GM18526 (cell line): ENCODE data around the gene USP3.

Source experiments
- POLR2A ChIP-seq: IDR thresholded peaks from 3 replicates; pipeline ENCODE4 v1.6.1; 2011; ENCODE audit not compliant: insufficient read length; ENCODE audit errors: extremely low read depth

The USP3 gene

DNA sequence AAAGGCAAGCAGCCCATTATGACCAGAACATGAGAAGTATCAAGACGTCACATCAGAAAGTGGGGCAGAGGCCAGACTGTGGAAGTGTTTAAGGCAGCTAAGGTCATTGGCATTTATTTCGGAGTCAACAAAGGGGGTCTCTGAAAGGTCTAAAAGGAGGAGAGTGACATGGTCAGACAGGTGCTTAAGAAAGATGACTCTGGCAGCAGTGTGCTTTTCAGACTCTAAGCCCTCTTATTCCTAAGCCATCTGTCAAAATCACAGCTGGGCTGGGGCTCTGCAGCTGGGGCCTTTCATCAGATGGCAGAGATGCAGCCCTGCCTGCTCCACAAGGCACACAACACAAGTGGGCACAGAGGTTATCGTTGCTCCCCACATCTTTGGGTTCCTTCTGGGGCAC, 106.8 kb downstream of the USP3 start:
- no peak for TF ChIP-seq POLR2A

DNA sequence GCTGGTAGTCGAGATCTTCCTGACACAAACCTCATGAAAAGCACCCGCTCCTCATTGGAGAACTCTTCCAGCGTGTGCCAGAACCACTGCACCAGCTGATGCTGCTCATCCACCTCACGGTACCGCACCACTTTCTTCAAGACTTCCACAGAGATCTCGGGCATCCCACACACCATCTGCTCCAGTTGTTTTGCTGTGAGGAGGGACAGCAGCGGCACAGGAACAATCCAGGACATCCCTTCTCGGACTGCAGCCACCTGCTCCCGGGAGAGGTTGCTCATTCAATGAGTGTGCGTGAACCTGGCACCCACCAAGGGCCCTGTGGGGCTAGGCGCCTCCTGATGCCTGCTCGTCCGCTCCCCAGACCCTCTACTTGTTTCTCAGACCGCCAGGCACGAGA, 107.9 kb downstream of the USP3 start:
- no peak for TF ChIP-seq POLR2A

DNA sequence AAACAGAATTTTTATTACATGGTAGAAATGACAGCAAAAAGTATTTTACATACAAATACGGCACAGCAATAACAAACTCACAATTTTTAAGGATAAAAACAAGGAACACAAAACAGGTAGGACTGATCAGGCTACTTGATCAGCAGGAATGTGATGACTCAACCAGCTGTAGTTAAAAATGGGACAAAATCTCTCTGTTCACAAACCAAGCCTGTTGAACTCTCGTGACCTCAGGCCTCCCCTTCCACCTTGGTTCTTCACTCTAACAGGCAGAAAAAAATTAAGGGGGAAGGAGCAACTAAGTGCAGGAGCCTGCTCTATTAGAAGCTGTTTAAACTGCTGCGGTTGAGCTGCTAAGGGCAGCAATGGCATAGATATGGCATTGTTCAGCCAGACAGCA, 111.5 kb downstream of the USP3 start:
- no peak for TF ChIP-seq POLR2A

DNA sequence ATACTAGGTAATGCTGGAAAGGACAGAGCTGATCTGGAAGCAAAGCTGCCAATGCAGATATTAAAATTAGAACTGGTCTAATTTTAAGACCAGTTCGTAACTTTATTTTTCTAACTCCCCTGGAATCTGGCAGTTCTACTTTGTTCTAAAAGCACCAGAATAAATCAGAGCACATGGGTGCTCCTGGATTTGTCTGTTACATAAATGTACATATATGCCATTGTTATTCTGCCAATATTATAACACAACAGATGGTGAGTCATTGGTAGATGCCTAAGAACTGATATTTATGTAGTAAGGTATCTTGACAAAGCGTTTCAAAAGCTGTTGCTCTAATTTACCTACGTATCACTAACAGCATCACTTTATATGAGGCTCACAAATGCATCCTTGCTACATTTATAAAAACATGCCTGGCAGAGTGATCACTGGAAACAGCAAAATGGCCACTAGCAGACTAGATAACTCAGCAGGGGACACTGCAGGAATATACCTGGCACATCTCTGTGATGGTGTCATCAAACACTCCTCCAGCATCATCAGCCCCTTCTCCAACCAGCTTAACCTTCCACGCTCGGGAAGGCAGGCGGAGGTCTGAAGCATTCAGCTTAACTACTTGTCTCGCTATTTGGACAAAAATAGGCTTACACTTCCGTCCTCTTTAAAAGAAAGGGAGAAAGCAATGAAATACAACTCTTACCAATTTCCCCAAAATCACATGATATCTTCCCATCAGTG, 119.0 kb downstream of the USP3 start:
- TF ChIP-seq POLR2A, result no peak

DNA sequence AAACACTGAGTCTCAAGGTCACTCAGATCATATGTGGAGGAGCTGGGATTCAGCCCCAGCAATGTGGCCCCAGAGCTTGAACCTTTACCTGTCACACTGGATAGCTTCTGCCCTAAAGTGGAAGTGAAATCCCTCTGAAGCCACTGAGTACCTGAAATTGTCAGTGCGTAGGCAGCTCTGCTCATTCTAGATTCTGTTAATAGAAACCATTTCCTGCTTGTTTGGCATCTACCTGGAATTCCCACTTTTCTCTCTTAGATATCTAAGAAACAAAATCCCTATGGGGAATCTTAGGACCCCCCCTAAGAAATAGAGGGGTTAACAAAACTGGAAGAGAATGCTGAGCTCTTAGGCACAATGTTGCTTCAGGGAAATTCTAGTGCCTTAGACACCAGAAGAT, 122.6 kb downstream of the USP3 start:
- TF ChIP-seq POLR2A, result no peak

DNA sequence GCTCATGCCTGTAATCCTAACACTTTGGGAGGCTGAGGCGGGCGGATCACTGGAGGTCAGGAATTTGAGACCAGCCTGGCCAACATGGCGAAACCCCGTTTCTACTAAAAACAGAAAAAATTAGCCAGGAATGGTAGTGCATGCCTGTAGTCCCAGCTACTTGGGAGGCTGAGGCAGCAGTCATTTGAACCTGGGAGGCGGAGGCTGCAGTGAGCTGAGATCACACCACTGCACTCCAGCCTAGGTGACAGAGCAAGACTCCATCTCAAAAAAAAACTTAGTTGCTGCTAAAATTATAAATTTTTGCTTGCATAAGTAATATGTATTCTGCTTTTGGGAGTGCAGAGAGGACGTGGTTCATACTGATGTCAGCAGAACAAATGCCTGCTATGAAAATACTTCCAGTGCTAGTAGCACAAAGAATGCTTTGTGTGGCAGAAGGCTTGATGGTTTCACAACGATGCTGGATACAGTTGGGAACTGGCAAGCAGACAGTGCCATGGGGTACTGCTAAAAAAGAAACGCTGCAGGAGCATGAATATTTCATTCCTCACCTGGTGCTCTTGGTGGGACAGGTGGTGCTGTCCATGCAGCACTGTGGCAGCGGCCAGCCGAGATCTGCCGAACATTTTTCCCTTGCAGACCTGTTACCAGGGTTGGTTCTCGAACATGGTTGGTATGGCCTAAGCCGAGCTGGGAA, 123.9 kb downstream of the USP3 start:
- TF ChIP-seq POLR2A, result no peak

DNA sequence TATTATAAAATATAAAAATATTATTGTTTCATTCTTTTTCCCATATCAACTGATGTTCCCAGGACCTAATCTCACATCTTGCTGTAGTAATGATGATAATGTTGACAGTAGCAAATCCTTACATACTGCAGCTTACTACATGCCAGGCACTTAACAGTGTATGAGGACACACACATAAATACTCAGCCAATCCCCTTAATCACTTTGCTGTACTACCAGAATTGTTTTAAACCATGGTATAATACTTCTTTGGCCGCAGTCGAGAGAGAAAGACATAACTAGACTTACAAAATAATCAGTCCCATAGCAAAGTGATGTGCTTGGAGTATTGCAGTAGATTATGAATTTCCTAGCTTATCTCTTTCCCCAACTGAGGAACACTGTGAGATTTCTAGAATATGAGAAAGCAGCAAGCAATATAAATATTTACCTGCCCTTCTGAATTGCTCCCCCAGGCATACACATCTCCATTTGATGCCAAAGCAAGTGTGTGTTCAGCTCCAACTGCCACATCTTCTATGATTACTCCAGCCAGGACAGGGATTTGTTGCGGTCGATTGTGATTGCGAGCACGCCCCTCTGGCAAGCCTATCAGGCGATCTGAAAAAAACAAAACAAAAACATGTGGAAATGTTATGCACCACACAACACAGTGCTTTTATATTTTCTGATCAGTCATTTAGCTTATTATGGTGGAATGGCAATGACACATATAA, 125.8 kb downstream of the USP3 start:
- TF ChIP-seq POLR2A, result no peak

DNA sequence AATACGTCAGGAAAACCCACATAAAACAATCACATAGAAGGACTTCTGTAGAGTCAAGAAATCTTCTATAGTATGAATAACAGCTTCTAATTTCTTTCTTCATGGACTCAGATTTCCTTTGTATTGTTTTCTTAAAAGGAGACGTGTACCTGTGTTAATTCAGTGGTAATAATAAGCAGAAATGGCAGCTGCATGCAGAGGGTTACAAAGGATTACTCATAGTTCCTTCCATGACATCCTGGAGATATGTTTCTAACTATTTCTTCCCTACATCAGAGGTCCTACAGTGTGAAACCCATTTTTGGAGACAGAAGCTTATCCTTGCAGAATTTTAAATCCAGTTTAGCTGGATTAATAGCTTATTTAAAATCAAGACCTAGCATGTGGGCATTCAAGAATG, 128.9 kb downstream of the USP3 start:
- TF ChIP-seq POLR2A, result no peak

DNA sequence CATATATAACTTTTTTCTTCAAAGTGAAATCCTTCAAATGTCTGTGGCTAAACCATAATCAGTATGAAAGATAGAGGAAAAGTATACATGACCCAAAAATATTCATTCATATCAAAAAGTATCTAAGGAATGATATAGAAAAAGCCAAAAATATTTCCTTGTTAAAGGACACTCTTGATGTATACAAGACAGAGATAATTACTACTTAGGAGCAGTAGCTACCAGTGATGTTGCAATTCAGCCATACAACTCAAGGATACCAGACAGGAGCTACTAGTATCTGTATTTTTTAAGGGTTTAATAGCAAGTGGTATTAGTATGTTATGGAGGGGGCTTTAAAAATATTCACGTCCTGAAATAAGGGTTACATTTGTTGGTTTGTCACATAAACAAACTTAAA, 129.8 kb downstream of the USP3 start:
- TF ChIP-seq POLR2A, result no peak

DNA sequence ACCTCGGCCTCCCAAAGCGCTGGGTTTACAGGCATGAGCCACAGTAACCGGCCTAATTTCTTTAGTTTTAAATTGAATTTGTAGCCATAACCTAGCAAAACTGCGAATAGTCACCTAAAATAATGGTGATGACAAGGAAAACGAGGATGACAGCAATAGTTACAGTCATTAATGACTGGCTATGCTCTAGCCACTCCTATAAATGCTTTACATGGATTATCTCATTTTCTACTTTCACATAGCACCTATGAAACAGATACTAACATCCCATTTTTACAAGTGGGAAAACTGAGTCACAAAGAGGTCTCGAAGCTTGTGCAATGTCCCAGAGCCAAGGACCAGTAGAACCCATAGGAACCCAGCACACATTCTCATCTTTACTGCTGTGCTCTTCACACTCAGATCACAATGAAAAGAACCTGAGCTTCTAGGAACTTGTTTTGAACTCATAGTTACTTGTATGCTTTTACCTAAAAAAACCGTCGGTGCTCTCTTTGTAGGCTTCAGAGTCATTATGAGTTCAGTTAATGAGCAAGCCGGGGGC, 132.2 kb downstream of the USP3 start:
- TF ChIP-seq POLR2A, result no peak

DNA sequence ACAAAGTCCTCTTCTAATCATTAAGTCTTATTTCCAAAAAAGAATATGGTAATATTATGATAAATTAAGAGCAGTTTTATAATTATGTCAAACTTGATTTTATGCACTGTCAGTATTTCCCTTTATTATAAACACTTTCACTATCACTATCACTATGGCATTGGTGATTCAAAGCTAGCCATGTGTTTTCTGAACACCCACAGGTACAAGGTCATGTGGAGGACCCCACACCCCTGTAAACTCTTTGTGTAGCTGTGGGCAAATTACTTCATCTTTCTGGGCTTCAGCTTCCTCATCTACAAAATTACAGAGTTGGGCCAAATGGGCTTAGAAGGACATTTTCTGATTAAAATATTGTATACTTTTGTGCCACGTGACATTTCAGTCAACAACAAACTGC, 134.4 kb downstream of the USP3 start:
- no peak for TF ChIP-seq POLR2A

DNA sequence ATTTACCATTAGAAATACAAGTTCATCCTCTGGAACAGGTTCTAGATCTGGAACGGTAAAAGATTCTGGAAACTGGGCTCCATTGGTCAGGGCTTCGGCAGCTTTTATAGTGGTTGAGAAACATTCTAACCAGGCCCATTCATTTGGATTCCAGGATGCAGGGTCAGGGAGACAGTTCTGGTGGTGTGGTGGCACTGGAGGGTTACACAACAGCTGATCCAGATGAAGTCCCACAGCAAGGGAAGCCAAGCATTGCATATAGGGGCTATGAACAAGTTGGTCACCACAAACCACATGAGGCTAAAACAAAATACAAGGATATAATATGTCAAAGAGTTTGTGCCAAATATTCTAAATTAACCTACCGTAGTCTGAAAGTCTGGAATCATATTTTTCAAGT, 135.8 kb downstream of the USP3 start:
- no peak for TF ChIP-seq POLR2A
